ENCODE measurements around the gene CDC42SE1.
A peak's percentile ranks its signal among the peaks of the same experiment; 100 is the strongest.
"Not testable (repeated sequence)": the region's sequence is repeated elsewhere in the genome, so short reads cannot be mapped to it uniquely, and the experiment has no call there.

Gene CDC42SE1, protein sequence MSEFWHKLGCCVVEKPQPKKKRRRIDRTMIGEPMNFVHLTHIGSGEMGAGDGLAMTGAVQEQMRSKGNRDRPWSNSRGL

DNA sequence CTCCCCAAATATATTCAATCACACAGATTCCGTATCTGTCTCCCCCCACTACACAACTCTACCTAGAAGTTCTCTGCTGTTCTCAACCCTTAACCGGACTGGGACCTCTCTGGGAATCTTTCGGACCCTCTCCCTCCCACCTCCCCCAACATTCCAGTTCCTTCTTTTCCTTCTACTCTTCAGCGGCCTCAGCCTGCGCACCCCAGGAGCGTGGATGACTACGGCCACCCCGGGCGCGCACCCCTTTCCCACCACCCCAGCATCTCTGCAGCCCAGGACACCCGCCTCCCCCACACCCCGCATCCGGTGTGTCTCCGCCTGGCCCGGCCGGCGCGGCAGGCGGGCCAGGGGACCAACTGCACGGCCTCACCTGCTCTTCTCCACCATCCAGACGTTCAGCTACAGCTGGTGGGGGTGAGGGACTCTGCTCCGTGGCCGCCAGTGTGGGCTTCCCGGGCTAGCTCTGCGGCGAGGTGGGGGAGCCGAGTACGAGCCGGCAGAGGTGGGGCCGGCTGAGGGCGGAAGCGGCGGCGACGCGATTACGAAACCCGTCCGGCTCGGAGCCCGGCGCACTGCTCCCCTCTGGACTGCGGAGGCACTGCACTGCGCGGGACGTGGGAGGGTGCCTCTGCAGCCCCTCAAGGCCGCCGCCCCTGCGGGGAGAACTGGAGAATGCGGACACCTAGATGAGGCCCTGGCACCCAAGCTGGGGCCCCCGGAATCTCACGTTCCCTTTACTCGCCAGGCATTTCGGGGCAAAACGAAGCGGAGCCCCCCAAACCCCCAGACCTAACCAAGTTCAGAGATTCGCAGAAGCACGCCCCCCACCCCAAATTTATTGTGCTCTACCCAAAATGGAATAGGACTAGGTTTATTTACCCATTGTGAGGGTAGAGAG is at the start of gene CDC42SE1:
CDC42SE1 (minus strand) TSS at position 514 of the 898 bp plus-strand sequence. CDS start 3,892 bp downstream, outside the sequence.
- peak within 1 kb of the TSS; percentile 96 for H3K9ac ChIP-seq (ENCODE audit: low read depth, low read length)
- no peaks in the 10 kb centered on the region for H3K9me3 ChIP-seq (ENCODE audit: control insufficient read depth, insufficient read depth, low read length)
- peaks cover 18% of the 10 kb centered on the region for H3K36me3 ChIP-seq (ENCODE audit: insufficient read depth, low read length)
- peaks cover 18% of the 10 kb centered on the region for H3K4me1 ChIP-seq (ENCODE audit: insufficient read depth, low read length)

DNA sequence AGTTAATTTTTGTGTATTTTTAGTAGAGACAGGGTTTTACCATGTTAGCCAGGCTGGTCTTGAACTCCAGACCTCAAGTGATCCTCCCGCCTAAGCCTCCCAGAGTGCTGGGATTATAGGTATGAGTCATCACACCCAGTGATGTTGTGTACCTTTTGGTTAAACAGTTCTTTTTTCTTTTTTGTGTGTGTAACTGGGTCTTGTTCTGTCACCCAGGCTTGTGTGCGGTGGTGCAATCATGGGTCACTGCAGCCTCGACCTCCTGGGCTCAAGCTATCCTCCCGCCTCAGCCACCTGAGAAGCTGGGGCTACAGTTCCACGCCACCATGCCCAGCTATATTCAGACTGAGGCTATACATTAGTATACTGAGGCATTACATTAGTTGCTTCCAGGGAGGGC is 48.9 kb upstream of the CDC42SE1 start:
- no peaks in the 10 kb centered on the region for H3K4me1 ChIP-seq (ENCODE audit: insufficient read depth, low read length)
- H3K9ac ChIP-seq (ENCODE audit: low read depth, low read length) = no peak overlapping the region
- H3K36me3 ChIP-seq (ENCODE audit: insufficient read depth, low read length) = no peaks in the 10 kb centered on the region
- H3K9me3 ChIP-seq (ENCODE audit: control insufficient read depth, insufficient read depth, low read length) = no peaks in the 10 kb centered on the region

DNA sequence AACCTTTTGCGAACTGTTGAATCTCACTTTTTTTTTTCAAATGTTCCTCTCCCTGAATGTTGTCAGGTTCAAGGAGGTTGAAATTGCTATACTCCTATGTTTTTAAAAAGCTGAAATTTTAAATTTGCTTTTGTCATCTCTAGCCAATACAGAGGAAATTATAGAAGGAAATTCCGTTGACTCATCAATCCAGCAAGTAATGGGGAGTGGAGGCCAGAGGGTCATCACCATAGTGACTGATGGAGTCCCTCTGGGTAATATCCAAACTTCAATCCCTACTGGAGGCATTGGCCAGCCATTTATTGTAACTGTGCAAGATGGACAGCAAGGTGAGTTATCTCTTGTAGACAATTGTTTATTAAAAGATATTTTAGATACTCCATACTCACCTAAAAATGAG is 47.5 kb upstream of the CDC42SE1 start:
- Histone ChIP-seq H3K9ac (ENCODE audit: low read depth, low read length) (no peak overlapping the region), H3K4me1 (ENCODE audit: insufficient read depth, low read length) (no peaks in the 10 kb centered on the region), H3K9me3 (ENCODE audit: control insufficient read depth, insufficient read depth, low read length) (no peaks in the 10 kb centered on the region), H3K36me3 (ENCODE audit: insufficient read depth, low read length) (no peaks in the 10 kb centered on the region)

DNA sequence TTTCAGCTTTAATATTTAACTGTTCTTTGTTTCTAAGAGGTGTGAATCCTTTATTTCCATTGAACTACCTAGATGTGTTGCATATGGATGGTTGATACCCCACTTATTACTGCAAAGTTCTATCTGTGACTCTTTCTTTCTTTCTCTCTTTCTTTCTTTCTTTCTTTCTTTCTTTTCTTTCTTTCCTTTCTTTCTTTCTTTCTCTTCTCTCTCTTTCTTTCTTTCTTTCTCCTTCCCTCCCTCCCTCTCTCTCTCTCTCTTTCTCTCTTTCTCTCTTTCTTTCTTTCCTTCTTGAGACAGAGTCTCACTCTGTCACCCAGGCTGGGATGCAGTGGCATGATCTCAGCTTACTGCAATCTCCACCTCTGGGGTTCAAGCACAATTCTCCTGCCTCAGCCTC is 45.2 kb upstream of the CDC42SE1 start:
- Histone ChIP-seq H3K9ac (ENCODE audit: low read depth, low read length) (no peak overlapping the region), H3K36me3 (ENCODE audit: insufficient read depth, low read length) (no peaks in the 10 kb centered on the region), H3K4me1 (ENCODE audit: insufficient read depth, low read length) (no peaks in the 10 kb centered on the region), H3K9me3 (ENCODE audit: control insufficient read depth, insufficient read depth, low read length) (no peaks in the 10 kb centered on the region)

DNA sequence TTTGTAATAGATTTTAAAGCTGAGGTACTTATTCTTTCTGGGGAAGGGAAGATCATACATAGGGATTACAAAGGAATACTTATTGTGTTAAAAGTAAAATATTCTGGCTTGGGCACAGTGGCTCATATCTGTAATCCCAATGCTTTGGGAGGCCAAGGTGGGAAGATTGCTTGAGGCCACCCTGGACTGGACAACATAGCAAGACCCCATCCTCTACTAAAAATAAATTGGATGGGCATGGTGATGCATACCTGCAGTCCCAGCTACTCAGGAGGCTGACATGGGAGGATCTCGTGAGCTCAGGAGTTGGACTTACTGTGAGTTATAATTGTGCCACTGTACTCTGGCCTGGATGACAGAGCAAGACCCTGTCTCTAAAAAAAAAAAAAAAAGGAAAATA is 38.7 kb upstream of the CDC42SE1 start:
- H3K9ac ChIP-seq (ENCODE audit: low read depth, low read length) = no peak overlapping the region
- H3K9me3 ChIP-seq (ENCODE audit: control insufficient read depth, insufficient read depth, low read length) = no peaks in the 10 kb centered on the region
- no peaks in the 10 kb centered on the region for H3K4me1 ChIP-seq (ENCODE audit: insufficient read depth, low read length)
- no peaks in the 10 kb centered on the region for H3K36me3 ChIP-seq (ENCODE audit: insufficient read depth, low read length)

DNA sequence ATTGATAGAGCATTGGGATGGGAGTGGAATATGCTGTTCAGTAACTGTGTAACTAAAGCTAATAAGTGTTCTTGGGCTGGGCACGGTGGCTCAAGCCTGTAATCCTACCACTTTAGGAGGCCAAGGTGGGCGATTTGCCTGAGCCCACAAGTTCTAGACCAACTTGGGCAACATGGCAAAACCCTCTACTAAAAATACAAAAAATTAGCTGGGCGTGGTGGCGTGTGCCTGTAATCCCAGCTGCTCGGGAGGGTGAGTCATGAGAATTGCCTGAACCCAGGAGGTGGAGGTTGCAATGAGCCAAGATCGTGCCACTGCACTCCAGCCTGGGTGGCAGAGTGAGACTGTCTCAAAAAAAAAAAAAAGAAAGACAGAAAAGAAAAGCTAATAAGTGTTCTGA is 38.0 kb upstream of the CDC42SE1 start:
- not testable (repeated sequence) for H3K9me3 ChIP-seq (ENCODE audit: control insufficient read depth, insufficient read depth, low read length); H3K4me1 ChIP-seq (ENCODE audit: insufficient read depth, low read length); H3K36me3 ChIP-seq (ENCODE audit: insufficient read depth, low read length); H3K9ac ChIP-seq (ENCODE audit: low read depth, low read length)

DNA sequence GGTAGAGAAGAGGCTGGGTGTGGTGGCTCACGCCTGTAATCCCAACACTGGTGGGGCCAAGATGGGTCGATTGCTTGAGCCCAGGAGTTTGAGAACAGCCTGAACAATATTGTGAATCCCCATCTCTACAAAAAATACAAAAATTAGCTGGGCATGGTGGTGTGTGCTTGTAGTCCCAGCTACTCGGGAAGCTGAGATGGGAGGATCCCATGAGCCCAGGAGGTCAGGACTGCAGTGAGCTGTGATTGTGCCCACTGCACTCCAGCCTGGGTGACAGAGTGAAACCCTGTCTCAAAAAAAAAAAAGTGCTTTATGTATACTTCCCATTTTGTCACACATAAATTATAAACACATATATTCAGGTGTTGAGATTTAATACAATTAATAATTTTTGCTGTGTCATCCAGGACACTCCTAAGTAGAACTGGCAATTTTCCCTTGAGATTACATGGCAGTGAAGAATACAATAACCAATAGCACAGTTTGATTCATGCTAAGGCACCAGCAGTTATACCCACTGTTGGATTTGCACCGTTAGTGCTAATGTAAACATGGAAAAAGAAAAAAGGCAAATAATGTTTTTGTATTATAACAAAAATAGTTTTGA is 26.6 kb upstream of the CDC42SE1 start:
- Histone ChIP-seq H3K4me1 (ENCODE audit: insufficient read depth, low read length) (no peaks in the 10 kb centered on the region), H3K36me3 (ENCODE audit: insufficient read depth, low read length) (no peaks in the 10 kb centered on the region), H3K9ac (ENCODE audit: low read depth, low read length) (no peak overlapping the region), H3K9me3 (ENCODE audit: control insufficient read depth, insufficient read depth, low read length) (no peaks in the 10 kb centered on the region)

DNA sequence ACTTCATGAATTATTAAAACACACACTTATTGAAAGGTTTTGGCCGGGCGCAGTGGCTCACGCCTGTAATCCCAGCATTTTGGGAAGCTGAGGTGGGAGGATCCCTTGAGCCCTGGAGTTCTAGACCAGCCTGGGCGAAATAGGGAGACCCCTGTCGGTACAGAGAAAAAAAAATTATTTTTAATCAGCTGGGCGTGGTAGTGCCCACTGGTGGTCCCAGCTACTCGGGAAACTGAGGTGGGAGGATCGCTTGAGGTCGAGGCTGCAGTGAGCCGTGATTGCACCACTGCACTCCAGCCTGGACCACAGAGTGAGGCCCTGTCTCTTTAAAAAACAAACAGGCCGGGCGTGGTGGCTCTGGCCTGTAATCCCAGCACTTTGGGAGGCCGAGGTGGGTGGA is 12.8 kb upstream of the CDC42SE1 start:
- Histone ChIP-seq H3K4me1 (ENCODE audit: insufficient read depth, low read length) (no peaks in the 10 kb centered on the region), H3K36me3 (ENCODE audit: insufficient read depth, low read length) (no peaks in the 10 kb centered on the region), H3K9ac (ENCODE audit: low read depth, low read length) (no peak overlapping the region), H3K9me3 (ENCODE audit: control insufficient read depth, insufficient read depth, low read length) (no peaks in the 10 kb centered on the region)

DNA sequence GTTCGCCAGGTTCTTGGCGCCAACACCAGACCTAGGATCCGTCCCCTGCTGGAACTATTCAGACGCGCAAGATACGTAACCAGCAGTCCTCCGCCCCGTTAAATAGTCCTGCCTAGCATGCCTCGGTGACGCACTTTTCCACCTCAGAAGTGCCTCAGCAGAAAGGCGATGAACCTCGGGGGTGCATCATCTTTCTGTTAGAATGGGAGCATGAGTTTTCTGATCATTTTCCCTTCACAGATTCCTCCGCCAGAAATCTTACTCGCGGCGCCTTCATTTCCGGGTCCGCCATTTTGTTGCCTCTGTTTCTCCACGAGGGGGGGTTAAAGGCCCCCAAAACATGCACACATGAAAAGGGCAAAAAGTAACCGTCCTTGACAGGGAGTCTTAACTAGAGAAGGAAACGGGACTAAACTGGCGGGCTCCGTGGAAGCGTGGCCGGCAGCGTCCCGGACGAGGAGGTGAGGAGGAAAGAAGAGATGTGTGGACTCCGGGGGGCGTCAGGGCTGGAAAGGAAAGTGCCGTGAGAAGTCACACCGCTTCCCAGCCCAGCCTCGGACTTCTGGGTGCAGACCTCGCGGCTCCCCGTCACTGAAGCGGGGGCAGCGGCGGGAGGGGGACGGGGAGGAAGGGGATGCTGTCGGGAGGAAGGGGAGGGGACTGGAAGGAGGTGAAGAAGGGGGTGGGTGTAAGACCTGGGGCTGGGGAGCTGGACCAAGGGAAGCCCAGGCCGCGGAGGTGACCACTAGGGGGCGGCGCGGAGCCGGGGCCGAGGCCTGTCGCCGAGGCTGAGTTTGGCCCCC is 11.3 kb upstream of the CDC42SE1 start, which contains the start of gene GABPB2:
GABPB2 (plus strand) TSS at position 288 of the 803 bp plus-strand sequence. CDS start 17,429 bp downstream, outside the sequence.
- H3K9me3 ChIP-seq (ENCODE audit: control insufficient read depth, insufficient read depth, low read length) = no peaks in the 10 kb centered on the region
- H3K4me1 ChIP-seq (ENCODE audit: insufficient read depth, low read length) = no peaks in the 10 kb centered on the region
- peaks cover 5% of the 10 kb centered on the region; the same call in 1 of the 2 replicates for H3K36me3 ChIP-seq (ENCODE audit: insufficient read depth, low read length)
- peak within 1 kb of the TSS; percentile 83 for H3K9ac ChIP-seq (ENCODE audit: low read depth, low read length)

DNA sequence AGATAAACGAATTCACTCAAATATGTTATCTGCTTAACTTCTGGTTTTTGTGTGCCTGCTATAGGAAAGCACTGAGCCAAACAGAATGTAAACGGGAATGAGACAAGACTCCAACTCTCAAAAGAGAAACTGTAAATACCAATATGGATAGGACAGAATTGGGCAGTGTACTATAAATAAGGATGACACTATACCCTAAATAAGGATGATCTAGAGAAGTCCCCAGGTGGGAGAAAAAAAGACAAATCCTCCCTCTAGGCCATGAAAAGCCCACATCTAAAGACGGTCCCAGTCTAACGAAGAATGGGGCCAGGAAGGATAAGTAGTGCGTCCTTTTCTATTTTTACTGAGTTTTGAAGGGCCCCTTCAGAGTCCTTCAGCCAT is 9.7 kb upstream of the CDC42SE1 start:
- H3K9me3 ChIP-seq (ENCODE audit: control insufficient read depth, insufficient read depth, low read length) = no peaks in the 10 kb centered on the region
- 0 out of 2 replicates have a peak, but pooled peaks cover 5% of the 10 kb centered on the region for H3K4me1 ChIP-seq (ENCODE audit: insufficient read depth, low read length)
- peaks cover 5% of the 10 kb centered on the region; the same call in 1 of the 2 replicates for H3K36me3 ChIP-seq (ENCODE audit: insufficient read depth, low read length)
- H3K9ac ChIP-seq (ENCODE audit: low read depth, low read length) = no peak overlapping the region

DNA sequence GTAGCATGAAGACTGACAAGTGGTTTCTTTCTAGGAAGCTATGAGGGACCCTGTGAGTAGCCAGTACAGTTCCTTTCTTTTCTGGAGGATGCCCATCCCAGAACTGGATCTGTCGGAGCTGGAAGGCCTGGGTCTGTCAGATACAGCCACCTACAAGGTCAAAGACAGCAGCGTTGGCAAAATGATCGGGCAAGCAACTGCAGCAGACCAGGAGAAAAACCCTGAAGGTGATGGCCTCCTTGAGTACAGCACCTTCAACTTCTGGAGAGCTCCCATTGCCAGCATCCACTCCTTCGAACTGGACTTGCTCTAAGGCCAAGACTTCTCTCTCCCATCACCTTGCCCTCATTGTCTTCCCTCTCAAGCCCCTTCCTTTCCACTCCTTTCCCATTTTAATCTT is 7.8 kb upstream of the CDC42SE1 start:
- Histone ChIP-seq H3K9ac (ENCODE audit: low read depth, low read length) (no peak overlapping the region), H3K4me1 (ENCODE audit: insufficient read depth, low read length) (peaks cover 11% of the 10 kb centered on the region; the same call in 1 of the 2 replicates), H3K9me3 (ENCODE audit: control insufficient read depth, insufficient read depth, low read length) (no peaks in the 10 kb centered on the region), H3K36me3 (ENCODE audit: insufficient read depth, low read length) (peaks cover 5% of the 10 kb centered on the region; the same call in 1 of the 2 replicates)

DNA sequence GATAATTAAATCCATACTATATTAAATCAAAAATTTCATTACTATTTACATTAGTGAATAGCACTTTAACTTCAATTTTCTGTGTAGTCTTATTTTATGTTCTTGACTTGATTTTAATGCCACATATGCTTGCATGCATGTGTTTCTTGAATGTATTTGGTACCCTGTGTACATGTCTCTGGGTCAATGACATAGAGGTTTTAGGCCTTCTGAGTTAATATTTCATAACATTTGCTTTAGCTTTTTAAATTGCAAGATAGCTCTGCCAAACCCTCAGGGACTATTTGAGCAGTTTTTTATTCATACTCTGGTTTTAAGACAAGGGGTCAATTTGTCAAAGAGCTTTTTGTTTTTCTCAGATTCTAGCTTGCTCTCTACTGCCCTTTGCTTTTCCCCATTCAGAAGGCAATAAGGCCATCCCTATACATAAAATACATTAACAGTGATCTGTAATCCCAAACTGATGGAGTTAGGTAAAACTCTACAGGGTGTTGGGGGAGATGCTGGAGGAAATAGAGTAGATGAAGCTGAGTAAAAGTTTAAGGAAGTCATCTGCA is 5.7 kb upstream of the CDC42SE1 start:
- Histone ChIP-seq H3K9ac (ENCODE audit: low read depth, low read length) (no peak overlapping the region), H3K4me1 (ENCODE audit: insufficient read depth, low read length) (peaks cover 15% of the 10 kb centered on the region; the same call in 1 of the 2 replicates), H3K36me3 (ENCODE audit: insufficient read depth, low read length) (peaks cover 5% of the 10 kb centered on the region; the same call in 1 of the 2 replicates), H3K9me3 (ENCODE audit: control insufficient read depth, insufficient read depth, low read length) (no peaks in the 10 kb centered on the region)

DNA sequence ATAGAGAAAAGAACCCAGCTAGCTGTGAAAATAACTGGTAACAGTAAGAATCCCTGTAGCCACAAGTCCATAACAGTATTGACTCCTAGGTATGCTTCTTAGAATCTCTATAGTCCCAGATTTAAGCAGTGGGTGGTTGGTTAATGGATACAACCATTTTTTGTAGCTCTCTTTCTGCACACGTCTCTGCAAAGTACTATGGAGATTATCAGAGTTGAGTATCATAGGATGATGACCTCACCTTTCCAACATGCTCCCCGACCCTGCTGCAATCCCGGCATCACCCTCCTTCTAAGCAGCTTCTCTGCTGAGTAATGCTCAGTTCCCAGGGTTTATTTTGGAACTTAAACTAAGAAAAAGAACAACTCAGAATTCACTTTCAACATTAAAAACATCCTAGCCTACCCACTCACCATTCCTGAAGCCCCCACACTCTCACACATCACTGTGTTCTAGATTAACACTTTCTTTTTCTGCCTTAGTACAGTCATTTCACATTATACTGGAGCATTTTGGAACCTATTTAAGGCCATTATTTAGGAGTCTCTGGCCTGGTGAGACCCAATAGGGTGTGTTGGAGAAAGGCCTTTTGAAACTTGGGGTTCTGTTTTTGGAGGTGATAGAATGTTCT is 3.4 kb upstream of the CDC42SE1 start:
- H3K9ac ChIP-seq (ENCODE audit: low read depth, low read length) = no peak overlapping the region
- no peaks in the 10 kb centered on the region for H3K9me3 ChIP-seq (ENCODE audit: control insufficient read depth, insufficient read depth, low read length)
- H3K36me3 ChIP-seq (ENCODE audit: insufficient read depth, low read length) = peaks cover 5% of the 10 kb centered on the region; the same call in 1 of the 2 replicates
- peaks cover 18% of the 10 kb centered on the region for H3K4me1 ChIP-seq (ENCODE audit: insufficient read depth, low read length)
